HS-5 (cell line): ENCODE data around the gene PPA1.
A peak's percentile ranks its signal among the peaks of the same experiment; 100 is the strongest.
"Not testable (repeated sequence)": the region's sequence is repeated elsewhere in the genome, so short reads cannot be mapped to it uniquely, and the experiment has no call there.

Source experiments
- DNase-seq: peaks from one replicate; pipeline ENCODE4 v3.0.0-alpha.2; 2012; ENCODE audit warnings: low read depth

The PPA1 gene

DNA sequence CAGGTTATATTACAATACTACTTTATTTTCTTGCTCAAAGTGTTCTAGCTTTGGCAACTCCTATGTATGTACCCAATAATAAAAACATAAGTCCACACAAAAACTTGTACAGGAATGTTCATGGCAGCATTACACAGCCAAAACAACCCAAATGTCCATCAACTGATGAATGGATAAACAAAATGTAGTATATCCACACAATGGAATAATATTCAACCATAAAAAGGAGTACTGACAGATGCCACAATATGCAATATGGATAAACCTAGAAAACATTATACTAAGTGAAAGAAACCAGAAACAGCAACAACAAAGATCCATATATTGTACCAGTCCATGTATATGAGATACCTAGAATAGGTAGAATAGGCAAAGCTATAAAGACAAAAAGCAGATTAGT, 21.0 kb downstream of the PPA1 start:
- DNase-seq, result no peak

DNA sequence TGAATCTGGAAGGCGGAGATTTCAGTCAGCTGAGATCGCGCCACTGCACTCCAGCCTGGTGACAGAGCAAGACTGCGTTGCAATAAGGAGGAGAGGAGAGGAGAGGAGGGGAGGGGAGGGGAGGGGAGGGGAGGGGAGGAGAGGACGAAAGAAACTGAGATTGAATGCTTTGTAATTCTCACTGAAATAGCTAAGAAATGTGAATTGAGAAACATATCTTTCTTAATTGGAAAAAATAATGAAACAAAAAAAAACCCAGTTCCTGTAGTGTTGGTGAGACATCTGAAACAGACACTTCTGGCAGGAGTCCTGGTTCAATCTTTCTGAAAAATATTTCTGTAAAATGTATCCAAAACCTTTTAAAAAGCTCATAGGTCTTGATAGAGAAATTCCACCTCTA, 26.5 kb downstream of the PPA1 start:
- DNase-seq, result no peak

GRCh38 chr10:70201105-70201504, 32.1 kb downstream of the PPA1 start:
- no peak for DNase-seq

DNA sequence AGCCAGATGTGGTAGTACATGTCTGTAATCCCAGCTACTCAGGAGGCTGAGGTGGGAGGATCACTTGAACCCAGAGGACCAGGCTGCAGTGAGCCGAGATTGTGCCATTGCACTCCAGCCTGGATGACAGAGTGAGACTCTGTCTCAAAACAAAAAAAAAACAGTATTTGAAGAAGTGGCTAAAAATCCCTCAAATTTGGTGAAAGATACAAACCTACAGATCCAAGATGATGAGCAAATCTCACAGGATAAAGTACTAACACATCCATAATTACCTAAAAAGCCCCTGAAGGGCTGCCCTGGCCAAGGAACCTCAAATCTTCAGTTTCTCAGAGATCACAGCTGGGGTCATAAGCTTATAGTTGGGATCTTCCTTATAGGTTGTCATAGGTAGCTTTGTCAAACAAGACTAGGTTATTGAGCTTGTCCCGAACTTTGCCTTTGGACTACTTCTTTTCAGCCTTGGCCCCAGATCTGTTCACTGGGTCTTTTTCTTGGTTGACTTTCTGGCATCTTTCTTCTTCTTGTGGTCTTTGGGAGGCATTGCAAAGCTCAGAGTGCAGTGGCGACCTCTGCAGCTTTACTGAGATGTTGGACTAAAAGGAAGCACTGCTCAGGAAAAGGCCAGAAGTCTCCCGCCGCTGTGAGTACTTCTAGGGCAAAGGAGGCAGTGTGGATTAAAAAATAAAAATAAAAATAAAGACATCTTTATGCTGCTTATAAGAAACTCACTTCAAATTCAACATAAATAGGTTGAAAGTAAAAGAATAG, 34.3 kb downstream of the PPA1 start:
- DNase-seq, result no peak

GRCh38 chr10:70197235-70197945, 35.8 kb downstream of the PPA1 start:
- DNase-seq, result no peak

DNA sequence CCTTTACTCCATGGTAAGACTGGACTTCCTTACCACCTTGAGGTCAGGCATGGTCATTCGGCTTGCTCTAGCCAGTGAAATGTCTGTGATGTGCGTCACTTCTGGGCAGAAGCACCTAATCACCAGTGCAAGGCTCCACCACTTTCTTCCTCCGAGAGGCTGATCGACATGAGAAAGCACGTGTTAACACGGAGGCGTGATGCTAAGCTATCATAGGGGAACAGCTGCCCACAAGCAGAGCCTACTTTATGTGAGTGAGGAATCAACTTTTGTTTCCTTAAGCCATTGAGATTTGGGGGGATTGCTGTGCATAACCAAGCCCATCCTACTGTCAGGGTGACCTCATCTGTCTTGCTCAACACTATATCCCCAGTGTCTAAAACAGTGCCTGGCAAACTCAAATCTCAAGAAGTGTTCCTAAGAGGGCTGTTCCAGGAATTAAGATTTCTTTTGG, 39.8 kb downstream of the PPA1 start:
- no peak for DNase-seq

DNA sequence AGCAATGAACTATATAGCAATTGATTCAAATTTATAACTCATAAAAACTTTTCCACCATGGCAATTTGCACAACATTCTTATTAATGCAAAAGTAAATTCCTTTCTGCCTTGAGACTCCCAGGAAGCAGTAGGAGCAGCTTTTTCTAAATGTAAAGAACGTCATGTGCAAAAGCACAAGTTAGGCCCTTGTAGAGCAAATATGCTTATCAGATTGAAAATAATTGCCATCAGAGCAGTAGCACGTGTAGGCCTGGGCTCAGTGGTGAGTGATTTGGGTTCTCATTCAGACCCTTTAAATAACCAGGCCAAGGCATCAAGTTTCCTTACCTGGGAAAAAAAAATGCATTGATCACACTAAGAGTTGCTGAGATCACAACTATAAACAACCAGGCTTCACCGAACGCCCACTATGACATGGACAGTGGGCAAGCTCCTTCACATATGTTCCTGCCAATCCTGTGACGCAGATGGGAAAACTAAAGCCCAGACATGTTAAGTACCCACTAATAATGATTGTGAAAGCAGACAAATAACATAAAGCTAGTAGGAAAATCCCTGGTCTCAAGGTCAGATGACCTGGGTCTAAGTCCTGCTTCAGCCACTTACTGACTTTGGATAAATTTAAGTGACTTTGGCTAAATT, 40.8 kb downstream of the PPA1 start:
- DNase-seq, result no peak

DNA sequence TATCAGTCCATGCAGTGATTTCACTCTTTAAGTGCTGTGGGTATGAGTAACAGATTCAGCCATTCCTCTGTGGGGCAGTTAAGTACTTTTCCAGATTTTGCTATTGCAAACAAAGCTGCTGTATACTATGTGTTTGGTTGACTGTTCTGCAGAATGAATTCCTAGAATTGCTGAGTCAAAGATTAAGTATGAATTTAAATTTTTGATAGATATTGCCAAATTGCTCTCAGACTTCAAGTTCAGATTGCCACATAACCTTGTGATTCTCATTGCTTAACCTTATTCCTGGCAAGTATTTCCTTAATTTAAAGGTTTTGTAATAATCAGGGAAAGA, 41.3 kb downstream of the PPA1 start:
- DNase-seq, result peak; percentile 90

DNA sequence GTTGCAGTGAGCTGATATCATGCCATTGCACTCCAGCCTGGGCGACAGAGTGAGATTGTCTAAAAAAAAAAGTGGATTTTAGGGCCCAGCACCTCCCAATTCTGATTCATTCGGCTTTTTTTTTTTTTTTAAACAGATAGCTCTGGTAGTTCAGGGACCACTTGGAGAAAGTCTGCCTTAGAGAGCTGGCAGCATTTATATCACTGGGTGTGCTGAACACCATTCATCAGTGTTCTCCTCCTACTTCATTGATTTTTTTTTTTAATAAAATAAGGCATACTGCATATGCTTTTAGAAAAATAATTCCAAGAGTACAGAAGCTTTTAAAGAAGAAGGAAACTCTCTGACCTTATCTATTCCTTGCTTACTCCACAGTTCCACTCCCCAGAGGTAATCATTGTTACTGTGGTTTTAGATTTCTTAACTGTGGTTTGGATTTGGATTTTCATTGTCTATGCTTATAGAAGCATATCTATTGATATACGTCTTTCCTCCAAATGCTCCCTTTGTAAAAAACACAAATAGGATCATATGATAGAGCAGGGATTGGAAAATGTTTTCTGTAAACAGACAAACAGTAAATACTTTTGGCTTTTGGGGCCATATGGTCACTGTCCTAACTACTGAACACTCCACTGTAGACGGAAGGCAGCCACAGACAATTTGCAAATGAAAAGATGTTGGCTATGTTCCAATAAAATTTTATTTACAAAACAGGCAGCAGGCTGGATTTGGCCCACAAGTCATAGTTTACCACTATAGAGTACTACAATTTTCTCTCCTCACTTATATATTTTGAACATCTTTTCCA, 41.9 kb downstream of the PPA1 start:
- no peak for DNase-seq

- no peak for DNase-seq
Observed at GRCh38 chr10:70190581-70190980, 42.6 kb downstream of the PPA1 start.

- no peak for DNase-seq
Observed at GRCh38 chr10:70190102-70190501, 43.1 kb downstream of the PPA1 start.

DNA sequence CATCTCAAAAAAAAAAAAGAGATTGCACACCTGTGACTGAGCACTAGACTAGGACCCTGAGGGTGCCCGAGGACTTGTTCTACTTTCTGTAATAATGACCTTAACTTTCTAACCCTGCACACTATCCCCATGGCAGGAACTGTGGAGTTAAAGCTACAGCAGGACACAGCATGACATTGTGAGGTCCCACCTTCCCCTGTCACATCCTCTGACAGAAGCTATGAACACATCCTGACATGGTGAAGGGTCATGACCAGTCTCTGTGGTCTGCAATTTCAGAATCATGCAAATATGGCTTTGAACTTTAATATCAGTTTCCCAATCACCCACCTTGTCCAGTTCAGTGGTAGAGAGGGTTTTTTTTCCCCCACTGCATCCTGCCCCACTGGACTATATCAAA, 44.5 kb downstream of the PPA1 start:
- DNase-seq, result no peak

GRCh38 chr10:70186571-70186970, 46.7 kb downstream of the PPA1 start:
- DNase-seq, result no peak

- no peak for DNase-seq
Observed at GRCh38 chr10:70186090-70186489, 47.1 kb downstream of the PPA1 start.

GRCh38 chr10:70183304-70183703, 49.9 kb downstream of the PPA1 start:
- no peak for DNase-seq

GRCh38 chr10:70179209-70179608, 54.0 kb downstream of the PPA1 start:
- DNase-seq, result not testable (repeated sequence)

- DNase-seq, result no peak
Observed at GRCh38 chr10:70178139-70178725, 55.0 kb downstream of the PPA1 start.

DNA sequence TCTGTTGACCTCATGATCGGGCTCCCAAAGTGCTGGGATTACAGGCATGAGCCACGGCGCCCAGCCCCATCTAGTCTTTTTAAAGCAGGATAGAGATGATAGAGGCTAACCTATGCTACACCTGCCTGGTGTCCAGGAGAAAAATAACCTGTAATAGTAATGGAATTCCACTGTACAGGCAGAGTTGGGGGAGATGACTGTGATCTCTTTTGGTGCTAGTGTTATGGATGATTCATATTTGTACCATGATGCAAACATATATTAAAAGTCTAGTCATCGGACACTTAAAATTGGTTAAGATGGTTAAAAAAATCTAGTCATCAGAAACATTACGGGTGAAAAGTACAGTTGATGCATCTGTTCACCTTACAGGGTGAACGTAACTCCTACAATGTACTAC, 56.8 kb downstream of the PPA1 start:
- no peak for DNase-seq

DNA sequence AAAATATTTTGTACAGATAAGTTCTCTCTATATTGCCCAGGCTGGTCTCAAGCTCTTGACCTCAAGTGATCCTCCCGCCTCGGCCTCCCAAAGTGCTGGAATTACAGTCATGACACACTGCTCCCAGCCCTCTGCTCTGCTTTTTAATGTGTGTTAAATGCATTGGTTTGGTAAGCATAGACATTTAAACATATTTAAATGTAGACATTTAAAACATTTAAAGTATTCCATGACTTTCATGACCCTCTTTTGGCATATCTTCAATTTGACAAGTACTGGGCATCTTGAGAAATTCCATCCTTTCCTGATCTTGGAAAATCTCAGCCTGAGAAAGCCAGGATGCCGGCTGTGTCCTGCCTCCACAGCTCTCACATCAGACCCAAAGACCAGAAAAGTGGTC, 57.7 kb downstream of the PPA1 start:
- DNase-seq, result no peak

DNA sequence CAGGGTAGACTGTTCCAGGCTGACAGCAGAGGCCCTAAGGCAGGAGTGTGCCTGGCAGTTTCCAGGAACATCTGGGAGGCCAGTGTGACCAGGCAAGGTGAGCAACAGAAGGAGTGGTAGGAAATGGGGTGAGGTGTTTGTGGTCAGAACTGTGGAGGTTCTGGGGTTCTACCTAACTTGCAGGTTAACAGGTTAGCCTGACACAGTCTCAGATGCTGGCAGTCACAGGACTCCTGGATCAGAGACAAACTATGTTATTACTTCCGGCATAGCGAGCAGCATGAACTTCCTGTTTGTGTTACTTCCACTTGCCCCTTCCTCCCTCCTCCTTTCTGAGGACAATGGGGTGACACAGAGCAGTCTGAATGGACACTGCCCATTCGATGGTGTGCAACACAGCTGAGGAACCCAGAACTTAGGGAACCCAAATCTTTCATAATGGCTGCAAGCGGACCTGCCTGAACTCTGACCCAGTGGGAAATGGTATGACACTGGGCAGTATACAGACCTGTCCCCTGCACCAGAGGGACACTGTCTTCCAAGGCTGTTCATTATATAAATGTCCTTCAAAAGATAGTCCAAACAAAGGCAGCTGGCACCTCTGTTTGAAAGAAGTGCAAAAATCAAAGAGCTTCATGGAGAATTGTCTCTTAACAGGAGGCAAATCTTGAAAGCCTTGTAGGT, 59.0 kb downstream of the PPA1 start:
- no peak for DNase-seq

DNA sequence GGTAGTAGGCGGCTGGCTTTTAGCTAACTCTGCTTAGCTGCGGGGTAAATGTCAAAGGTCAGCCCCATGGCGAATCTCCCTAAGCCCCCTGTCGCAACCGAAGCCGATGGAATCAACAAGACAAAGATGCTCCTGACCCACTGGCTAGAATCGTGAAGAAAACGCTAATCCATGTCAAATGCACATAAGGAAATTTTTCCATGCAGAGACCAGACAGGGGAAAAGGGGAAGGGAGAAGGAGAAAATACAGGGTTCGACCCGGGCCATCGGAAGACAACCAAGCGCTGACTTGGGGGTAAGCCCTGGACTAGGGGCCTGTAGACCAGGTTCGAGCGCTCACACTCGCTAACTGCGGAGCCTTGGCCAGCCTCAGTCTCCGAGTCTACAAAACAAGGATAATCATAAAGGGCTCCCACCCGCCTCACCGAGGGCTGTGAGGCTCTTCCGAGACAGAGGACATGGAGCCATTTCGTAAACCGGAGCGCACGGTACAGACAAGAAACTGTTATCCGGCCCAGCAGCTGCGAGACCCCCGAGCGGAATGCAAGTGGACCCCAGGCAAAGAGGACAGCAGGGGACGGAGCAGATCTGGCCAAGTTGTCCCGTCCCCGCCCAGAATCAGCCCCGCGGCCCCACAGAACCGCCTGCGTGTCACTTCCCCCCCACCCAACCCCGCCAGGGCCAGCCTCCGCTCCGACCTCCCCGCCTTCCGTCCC, 63.4 kb downstream of the PPA1 start:
- DNase-seq, result no peak
